AG09319 (cell line): ENCODE data around the gene RPS27A.
"Not testable (repeated sequence)": the region's sequence is repeated elsewhere in the genome, so short reads cannot be mapped to it uniquely, and the experiment has no call there.

Source experiments
- DNase-seq: peaks from one replicate; pipeline ENCODE4 v3.0.0-alpha.2; 2010; ENCODE audit warnings: low read depth; ENCODE audit errors: extremely low read depth
- TF ChIP-seq, protein P1 (sequence below): IDR thresholded peaks from 2 replicates; pipeline ENCODE4 v1.5.1; 2011; ENCODE audit warnings: low read depth, mild to moderate bottlenecking, inconsistent platforms, low read length, moderate library complexity

Gene RPS27A

DNA sequence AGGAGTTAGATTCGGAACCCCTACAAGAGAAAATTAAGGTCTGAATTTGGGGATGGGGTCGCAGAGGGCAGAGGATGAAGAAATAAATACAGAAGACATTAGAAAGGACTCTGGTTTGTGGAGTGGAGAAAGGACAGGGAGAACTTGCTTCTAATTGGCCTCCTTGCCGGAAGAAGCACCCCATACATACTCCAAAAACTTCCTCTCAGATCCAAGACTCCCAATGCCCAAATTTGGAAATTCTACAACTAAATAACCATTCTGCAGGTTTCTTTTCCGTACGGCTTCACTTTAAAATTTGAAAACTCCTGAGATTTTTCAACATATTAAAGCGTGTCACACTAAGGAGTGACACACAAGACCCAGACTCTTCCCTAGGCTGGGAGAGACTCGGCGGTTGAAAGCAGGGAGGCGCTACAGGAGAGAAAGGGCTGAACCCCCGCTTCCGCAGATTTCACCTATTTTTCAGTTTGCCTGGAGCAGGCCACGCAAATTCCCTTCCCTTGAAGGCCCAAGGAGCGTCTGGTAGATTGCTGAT, 873 bp upstream of the RPS27A start:
- DNase-seq, result no peak
- TF ChIP-seq, protein P1, sequence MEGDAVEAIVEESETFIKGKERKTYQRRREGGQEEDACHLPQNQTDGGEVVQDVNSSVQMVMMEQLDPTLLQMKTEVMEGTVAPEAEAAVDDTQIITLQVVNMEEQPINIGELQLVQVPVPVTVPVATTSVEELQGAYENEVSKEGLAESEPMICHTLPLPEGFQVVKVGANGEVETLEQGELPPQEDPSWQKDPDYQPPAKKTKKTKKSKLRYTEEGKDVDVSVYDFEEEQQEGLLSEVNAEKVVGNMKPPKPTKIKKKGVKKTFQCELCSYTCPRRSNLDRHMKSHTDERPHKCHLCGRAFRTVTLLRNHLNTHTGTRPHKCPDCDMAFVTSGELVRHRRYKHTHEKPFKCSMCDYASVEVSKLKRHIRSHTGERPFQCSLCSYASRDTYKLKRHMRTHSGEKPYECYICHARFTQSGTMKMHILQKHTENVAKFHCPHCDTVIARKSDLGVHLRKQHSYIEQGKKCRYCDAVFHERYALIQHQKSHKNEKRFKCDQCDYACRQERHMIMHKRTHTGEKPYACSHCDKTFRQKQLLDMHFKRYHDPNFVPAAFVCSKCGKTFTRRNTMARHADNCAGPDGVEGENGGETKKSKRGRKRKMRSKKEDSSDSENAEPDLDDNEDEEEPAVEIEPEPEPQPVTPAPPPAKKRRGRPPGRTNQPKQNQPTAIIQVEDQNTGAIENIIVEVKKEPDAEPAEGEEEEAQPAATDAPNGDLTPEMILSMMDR, result no peak

DNA sequence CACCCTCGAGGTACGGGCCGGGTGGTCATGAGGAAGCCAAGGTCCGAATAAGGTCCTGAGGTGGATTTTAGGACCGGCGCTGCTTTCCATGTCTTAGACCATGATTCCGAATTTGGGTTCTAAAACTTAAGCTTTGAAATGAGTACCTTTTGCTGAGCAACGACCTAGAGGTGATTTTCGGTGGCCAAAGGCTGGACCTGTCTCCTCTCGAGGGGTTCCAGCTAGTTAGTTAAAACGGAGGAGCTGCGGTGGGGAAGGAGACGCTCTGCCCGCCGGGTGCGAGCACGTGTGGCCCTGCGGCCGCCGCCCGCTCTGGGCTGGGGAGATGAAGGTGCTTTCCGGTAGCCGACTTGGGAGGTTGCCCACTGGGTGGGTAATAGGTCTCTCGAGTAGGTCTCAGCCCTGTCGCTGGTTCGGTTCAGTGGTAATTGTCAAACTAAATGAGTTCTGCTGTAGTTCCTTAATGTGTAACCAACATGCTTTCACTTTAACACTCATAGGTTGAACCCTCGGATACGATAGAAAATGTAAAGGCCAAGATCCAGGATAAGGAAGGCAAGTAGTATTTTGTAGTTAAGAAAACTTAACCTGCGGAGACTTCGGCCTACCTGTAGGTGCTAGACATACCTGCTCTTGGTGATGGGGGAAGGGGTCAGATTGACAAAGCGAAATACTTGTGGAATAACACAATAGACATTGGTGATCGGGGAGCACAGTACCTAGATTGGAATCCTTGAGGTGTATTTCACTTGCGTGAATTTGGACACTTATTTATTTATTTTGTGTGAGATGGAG, 572 bp downstream of the RPS27A start:
- no peak for DNase-seq
- TF ChIP-seq, protein P1, result no peak

DNA sequence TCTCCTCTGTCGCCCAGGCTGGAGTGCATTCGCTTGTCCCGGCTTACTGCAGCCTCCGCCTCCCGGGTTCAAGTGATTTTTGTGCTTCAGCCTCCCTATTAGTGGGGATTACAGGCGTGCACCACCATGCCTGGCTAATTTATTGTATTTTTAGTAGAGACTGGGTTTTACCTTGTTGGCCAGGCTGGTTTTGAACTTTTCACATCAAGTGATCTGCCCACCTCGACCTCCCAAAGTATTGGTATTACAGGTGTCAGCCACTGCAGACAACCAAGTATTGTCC, 1.1 kb downstream of the RPS27A start:
- no peak for DNase-seq
- TF ChIP-seq, protein P1, result no peak

DNA sequence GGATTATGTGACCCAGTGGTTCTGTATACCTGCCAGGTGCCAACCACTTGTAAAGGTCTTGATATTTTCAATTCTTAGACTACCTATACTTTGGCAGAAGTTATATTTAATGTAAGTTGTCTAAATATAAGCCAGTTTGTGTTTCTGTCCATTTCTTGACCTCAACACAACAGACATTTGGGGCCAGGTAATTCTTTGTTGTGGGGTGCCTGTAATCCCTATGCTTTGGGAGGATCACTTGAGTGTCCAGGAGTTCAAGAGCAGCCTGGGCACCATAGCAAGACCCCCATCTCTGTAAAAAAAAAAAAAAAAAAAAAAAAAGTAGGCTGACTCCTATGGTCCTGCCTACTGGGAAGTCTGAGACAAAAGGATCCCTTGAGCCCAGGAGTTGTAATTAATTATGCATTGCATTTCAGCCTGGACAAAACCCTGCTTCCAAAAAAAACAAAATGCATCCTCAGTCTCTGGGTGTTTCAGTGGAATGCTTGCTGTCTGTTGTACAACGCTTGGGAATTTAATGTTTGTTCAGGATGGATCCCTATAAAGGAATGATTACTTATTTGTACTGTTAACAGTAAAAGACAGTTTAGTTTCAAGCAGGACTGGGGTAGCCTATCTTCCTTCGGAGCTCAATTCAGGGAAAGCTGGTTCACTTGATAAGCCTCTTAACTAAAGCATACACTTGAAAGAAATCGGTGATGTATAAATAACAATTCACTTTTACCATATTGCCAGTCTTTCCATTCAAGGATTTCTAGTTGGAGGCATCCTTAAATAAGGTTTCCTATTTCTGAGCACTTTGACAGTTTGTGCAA, 3.4 kb downstream of the RPS27A start:
- DNase-seq, result no peak
- TF ChIP-seq, protein P1, result no peak

DNA sequence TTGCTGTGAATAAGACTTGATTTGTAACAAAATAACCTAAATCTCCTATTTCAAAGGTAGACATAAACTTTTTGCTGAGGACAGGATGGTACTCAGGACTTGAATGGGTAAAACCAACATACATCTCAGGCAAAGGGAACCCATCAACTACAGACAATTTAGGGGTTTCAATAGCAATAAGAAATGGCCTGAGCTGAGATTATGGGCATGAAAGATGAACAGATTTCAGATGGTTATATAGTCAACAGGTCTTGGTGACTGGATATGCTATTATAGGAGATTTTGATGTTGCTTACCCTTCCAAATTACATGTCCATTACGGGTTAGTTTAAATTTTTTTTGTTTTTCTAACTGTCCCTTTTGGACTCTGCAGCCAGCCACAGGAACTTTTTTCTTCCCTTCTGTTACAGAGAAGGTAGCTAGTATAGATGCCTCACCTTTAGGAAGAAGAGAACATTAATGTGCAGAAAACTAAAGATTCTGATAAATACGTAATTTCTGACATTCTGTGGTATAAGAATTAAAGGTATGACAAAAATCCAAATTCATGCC, 4.6 kb downstream of the RPS27A start:
- no peak for DNase-seq
- TF ChIP-seq, protein P1, result no peak

DNA sequence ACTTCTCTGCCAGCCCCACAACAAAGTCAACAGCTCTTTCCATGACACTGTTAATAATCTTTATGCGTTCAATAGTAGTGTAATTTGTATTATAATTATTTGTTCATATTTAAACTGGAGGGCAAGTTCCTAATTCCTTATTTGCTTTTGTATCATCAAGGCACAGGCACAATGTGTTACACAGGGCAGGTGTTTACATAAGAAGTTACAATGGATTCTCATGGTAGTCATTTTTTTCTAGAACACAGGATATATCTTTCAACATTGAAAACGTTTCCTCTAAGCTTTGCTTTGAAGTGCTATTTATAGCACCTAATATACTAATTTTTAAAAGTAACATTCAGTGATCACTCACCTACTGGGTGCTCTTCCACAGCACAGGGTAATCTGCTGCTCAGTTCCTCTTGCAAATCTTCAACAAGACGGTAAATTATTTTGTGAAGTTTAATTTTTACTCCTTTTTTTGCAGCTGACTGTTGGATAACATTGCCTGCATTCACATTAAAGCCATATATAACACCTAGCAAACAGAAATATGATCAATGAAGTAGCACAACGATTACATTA, 7.3 kb downstream of the RPS27A start:
- TF ChIP-seq, protein P1, result no peak
- no peak for DNase-seq

DNA sequence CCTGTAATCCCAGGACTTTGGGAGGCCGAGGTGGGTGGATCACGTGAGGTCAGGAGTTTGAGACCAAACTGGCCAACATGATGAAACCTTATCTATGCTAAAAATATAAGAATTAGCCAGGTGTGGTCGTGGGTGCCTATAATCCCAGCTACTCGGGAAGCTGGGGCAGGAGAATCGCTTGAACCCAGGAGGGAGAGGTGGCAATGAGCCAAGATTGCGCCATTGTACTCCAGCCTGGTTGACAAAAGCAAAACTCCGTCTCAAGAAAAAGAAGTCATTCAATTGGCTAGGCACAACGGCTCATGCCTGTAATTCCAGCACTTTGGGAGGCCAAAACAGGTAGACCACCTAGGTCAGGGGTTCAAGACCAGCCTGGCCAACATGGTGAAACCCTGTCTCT, 9.1 kb downstream of the RPS27A start:
- not testable (repeated sequence) for DNase-seq
